HG02759 (cell line): ENCODE measurements around the gene ADAMTS2.

ENCODE experiments used
- ATAC-seq: cut with Tn5 transposase; IDR thresholded peaks from one replicate; pipeline ENCODE4 v1.9.1; 2021; ENCODE audit warnings: mild to moderate bottlenecking, moderate library complexity; ENCODE audit not compliant: unreplicated experiment

Gene ADAMTS2

DNA sequence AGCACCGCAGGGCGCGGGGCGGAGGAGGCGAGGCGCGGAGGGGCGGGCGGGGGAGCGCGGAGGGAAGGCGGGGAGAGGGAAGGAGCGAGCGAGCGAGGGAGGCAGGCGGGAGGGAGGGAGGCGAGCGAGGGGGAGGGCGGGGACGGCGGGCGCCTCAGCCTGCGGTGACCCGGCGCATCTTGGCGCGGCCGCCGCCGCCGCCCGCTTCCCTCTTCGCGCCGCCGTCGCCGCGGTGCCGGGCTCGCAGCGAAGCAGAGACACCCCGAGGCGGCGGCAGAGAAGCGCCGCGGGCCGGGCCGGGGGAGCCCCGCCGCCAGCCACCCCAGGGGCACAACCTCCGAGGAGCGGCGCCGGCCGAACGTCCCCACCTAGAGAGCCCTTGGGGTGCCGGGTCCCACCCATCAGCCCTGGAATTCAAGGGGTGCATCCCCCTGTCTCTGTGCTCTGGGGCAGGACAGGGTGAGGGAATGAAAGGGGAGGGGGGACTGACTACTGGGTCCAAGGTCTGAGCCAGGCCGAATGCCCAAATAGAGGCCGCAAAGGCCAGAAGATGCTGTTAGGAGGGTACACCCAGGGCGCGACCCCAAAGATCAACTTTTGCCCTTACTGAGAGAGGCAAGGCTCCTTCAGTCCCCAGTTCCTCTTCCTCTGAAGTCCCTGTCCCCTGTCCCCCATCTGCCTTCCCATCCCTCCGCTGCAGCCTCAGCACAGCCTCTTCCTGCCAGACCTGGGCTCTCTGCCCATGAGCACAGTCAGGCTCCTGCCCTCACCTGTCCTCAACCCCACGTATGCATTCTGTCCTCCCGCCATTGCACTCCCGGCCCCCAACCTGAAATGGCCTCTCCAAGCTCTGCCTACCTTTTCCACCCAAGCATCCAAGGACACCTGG lies at the start of gene ADAMTS2:
Gene ADAMTS2 (minus strand): TSS at position 29 of the 889 bp plus-strand sequence. CDS start 133 bp downstream, outside the sequence.
- ATAC-seq: no peak

DNA sequence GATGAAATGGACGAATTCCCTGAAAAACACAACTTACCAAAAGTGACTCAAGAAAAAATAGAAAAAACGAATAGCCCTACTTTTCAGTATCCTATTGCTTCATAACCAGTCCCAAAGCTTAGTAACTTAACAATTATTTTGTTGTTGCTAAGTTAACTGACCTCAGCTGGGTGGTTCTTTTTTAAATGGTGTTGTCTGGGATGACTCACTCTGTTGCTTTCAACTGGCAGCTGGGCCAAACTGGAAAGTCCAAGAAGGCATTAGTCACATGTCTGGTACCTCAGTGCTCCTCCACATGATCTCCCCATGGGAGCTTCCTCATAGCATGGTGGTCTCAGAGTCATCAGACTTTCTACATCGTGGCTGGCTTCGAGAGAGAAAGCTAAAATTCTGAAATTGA lies 47.8 kb upstream of the ADAMTS2 start:
- no peak for ATAC-seq

DNA sequence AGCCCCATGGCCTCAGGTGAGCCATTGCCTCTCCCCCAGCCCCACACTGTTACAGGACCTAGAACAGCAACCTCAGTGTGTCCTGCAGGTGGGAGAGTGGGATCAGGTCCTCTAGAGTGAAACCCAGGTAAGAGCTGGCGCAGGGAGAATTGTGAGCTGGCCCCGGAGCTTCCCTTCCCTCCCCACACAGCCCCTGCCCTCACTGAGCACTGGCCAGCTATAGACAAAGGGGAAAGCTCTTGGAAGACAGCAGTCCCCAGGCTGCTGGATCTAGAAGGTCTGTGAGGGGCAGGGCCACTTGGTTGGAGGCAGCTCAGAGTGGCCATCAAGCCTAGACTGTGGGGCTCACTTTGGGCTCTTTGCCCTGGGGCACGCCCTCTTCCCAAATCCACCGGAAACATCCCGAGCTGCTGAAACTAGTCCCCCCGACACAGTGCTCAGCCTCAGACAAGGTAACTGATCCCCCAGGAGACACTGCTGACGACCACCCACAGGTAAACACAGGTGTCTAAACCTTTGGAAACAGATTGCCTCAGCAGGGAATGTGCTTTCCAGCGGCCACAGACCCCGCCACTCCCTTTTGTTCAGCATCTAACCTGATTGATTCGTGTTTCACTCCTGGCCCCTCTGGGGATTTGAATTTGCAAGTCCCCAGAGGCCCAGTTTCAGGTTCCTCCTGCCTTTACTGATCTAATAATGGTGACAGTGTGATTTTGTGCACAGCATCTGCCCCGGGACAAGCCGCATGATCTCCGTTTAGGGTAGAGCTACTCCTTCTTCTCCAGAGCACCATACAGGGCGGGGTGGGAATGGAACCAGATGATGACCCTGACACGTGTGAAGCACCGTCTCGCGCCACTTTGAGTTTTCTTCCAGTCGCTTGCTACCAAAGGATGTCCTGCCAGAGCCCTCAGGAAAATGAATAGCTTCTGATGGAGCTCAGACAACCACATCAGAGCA lies 42.2 kb upstream of the ADAMTS2 start:
- no peak for ATAC-seq

DNA sequence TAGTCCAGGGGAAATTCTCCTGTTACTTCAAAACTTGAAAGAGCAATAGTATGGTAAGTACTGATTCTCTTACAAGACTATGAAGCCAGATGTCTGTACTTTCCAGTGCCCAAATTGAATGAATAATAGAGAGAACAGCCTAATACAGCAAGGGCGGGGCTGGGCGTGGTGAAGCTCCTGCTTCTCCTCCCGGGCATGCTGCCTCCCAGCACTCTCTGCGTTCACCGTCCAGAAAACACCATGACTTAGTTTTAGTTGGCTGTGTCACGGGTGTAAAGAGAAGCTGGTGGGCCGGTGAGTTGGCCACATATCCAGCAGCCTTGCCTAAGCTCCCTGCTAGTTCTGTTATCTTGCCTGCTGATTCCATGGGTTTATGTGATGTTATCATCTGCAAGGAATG lies 40.7 kb upstream of the ADAMTS2 start:
- no peak for ATAC-seq

DNA sequence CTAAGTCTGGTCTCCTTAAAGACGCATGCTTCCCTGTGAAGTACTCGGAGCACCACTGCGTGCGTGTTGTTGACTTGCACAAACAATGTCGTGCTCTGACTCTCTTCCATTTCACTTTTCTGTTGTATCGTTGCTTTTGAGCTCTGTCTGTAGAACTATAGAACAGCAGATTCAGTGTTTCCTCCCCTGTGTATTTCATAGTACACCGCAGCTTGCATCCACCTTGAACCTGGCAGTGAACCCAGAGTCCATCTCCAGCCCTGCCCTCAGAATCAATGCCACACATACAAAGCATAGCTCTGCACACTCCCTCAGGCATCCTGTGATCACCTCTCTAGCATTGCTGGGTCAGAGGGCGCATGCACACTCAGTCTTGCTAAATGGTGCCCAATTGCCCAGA lies 37.2 kb upstream of the ADAMTS2 start:
- no peak for ATAC-seq

DNA sequence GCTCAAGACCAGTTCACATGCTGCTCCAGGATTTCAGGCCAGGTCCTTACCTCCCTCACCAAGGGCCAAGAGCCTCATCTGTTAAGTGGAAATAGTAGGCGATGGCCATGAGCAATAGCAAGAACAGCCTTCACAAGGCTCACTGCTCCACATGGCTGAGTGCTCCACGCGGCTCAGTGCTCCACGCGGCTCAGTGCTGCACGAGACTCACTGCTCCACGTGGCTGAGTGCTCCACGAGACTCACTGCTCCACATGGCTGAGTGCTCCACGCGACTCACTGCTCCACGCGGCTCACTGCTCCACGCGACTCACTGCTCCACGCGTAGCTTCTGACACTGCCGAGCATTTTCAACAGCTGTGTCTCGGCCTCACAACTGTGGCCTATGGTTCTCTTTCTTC lies 36.4 kb upstream of the ADAMTS2 start:
- ATAC-seq: no peak

DNA sequence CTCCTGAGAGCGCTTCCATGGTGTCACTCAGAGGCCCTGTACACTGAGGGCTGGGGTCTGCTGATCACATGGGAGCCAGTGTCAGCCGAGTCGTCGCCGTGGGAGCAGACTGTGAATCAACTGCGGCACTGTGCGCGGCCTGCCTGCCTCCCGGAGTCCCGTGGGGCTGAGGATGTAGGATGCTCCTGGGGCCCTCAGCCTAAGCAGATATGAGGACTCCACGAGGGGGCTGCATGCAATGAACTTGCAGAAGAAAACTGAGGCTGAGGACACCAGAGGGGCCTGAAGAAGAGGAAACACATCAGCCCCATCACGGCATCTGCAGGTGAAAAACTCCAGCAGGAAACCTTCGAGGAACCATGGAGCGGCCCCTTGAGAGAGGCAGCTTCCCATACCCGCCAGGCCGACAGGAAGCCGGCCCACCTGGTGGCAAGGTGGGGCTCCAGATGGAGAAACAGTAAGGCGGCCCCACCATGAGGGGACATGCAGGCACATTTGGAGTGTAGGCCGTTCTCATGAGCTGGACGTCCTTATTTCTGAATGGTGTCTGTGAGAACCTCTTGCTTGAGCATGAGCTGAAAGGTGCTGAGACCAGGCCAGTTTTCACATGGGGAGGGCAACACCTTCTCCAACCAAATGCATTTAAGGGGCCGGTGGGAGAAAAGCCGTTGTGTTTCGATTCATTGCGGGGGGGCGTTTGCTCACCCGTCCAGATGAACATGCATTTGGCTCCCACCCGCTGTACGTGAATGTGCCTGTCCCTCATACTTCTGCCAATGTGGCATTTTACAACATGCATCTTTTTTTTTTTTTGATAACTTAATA lies 35.2 kb upstream of the ADAMTS2 start:
- no peak for ATAC-seq

DNA sequence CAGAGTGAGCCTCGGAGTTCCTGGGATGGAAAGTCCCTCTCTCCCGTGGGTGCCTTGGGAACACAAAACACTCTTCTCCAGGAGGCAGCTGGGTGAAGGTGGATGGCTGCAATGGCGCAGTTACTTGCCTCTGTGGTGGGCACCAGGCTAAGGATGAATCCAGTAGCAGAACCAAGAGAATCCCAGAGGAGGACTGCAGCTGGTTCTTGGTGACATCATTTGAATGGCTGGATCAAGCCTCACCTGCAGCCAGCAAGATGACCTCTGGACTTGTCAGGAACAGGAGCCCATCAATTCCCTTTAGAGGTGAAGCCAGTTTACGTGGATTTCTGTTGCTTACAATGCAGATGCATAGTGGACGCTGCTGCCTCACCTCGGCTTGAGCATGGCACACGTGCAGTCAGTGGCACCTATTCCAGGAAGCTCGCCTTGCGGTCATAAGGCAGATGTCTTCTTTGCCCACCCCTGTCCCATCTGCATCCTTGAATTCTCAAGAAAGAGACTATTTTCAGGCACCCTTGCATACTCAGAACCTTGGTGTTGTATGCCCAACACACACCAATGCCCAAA lies 34.1 kb upstream of the ADAMTS2 start:
- ATAC-seq: no peak

DNA sequence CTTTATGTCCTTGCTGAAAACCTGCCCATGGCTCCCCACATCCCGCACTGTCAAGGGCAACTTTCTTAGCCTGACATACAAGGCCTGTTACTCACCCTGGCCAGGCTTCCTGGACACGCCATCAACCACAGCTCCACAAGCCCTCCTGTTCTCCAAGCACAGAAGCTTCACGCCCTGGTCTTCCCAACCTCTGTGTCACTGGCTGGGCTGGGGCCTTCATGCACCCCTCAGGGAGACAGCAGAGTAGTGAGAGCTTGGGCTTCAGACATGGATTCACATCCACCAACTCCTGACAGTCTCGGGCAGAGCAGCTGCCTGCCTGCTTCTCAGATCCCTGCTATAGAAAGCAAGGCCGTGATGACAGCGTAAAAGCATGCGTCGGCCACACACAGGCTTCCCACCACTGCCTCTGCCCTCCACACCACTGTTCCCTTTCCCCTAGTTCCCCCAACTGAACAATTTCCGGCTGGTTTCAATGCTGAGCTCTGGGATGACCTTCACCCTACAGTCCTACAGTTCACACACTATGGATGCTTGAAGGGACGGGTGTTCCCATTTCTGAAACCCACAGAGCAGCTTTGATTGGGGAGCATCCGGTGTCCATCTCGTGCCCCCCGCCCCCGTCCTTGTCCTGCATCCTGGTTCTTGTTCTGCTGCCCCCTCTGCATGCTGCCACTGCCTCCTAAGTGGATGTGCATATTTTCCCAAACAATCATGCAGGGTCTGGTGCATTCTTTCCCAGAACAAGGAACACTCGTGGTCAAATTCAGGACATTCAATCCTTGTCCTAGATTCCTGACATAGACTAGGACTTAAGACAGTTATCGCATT lies 33.4 kb upstream of the ADAMTS2 start:
- ATAC-seq: no peak

DNA sequence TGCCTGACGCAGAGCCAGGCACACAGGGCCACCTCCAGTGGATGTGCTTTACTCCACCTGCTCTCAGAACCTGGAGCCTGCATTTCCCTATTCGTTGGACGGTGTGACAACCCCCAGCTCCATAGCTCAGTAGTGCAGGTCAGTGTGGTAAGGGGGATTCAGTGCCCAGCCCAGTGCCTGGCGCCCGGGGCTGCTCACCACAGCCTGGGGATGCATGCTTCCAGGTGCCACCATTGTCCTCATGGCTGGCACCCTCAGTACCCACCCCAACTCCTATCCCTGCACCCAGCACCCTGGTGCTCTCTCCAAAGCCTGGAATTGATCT lies 32.8 kb upstream of the ADAMTS2 start:
- no peak for ATAC-seq

DNA sequence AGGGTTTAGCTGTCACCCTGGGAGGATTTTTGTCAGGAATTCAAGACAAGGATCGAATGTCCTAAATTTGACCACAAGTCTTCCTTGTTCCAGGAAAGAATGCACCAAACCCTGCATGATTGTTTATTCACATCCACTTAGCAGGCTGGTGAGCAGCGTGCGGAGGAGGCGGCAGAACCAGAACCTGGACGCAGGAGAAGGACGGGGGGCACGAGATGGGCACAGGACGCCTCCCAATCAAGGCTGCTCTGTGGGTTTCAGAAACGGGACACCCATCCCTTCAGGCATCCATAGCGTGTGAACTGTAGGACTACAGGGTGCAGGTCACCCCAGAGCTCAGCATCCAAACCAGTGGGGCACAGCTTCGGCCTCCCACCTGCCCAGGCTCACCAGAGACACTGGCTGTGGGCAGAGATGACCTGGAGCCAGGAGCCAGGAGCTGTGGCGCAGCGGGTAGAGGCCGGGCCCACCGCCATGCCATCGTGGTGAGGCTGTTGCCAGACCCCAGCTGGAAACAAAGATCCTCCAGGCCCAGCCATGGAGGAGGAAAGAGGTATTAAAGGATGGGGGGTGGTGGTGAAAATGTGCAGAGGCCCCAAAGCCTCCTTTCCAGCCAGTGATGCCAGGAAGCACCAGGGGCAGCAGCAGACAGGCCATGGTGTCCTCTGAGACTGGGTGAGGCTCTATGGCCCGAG lies 32.3 kb upstream of the ADAMTS2 start:
- no peak for ATAC-seq

DNA sequence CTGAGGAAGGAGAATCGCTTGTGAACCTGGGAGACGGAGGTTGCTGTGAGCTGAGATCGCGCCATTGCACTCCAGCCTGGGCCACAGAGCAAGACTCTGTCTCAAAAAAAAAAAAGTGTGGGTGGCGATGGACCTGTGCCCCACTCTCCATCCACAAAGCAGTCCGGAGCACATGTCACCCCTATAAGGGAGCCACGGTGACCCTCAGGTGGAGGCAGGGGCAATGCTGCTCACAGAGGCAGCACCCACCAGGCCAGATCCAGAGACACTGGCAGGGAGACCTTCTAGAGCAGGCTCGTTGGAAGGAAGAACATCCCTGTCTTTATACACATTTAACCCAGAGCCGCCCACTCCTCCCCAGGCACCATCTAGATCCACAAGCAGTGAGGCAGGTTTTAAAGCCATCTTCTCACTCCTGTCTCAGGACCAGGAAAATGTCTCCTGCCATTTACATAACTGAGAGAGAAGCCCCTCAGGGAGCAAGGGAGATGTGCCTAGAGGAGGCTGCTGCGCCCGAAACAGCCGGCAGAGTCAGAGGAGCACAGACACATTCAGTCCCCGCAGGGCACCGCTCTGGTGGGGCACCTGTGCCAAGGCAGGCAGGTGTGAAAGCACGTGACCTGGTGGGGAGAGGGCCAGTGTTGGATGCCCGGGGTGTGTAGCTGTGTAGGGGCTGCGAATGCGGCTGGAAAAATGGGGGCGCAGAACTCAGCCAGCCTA lies 31.6 kb upstream of the ADAMTS2 start:
- no peak for ATAC-seq

DNA sequence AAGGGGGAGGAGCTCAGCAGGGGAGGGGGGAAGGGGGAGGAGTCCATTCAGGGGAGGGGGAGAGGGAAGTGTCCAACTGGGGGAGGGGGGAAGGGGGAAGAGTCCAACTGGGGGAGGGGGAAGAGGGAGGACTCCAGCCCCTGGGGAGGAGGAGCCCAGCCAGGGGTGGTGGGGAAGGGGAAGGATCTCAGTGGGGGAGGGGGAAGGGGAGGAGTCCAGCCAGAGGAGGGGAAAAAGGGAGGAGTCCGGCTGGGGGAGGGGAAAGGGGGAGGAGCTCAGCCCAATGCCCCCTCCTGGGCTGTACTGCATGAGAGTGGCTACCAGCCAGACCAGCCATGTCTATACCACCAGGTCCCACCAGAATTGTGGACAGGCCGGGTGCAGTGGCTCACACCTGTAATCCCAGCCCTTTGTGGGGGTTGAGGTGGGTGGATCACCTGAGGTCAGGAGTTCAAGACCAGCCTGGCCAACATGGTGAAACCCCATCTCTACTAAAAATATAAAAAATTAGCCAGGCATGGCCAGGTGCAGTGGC lies 30.6 kb upstream of the ADAMTS2 start:
- no peak for ATAC-seq

DNA sequence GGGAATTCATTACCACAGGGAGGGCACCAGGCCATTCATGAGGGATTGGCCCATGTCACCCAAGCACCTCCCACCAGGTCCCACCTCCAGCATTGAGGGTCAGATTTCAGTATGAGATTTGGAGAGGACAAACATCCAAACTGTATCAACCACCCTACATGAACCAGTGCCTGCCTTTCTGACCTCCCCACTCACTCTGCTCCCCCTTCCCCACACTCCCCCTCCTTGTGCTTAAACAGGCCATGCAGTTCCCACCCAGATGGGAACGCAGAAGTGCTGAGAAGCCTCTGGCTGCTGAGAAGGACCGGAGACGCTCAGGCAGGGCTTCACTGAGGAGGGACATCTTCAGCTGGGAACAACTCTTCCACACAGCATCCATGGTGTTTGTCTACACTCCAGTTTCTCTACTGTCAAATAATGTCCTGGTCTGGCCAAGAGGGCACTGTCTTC lies 30.0 kb upstream of the ADAMTS2 start:
- no peak for ATAC-seq

DNA sequence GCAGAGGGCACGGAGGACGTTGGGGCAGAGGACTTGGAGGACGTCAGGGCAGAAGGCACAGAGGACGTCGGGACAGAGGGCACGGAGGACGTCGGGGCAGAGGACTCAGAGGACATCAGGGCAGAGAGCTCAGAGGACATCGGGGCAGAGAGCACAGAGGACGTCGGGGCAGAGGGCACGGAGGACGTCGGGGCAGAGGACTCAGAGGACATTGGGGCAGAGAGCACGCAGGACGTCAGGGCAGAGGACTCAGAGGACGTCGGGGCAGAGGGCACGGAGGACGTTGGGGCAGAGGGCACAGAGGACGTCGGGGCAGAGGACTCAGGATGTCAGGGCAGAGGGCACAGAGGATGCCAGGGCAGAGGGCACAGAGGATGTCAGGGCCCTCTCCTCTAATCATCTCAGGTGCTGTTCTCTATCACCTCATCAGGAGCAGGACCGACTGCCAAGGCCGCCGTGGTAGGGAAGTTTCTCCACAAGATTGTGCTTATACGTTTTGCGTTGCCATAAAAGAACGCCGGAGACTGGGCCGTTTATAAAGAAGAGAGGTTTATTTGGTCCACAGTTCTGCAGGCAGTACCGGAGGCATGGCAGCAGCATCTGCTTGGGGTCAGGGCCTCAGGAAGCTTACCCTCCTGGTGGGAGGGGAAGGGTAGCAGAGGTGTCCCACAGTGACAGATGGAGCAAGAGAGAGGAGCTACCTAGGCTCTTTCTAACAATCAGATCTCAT lies 29.4 kb upstream of the ADAMTS2 start:
- ATAC-seq: no peak

DNA sequence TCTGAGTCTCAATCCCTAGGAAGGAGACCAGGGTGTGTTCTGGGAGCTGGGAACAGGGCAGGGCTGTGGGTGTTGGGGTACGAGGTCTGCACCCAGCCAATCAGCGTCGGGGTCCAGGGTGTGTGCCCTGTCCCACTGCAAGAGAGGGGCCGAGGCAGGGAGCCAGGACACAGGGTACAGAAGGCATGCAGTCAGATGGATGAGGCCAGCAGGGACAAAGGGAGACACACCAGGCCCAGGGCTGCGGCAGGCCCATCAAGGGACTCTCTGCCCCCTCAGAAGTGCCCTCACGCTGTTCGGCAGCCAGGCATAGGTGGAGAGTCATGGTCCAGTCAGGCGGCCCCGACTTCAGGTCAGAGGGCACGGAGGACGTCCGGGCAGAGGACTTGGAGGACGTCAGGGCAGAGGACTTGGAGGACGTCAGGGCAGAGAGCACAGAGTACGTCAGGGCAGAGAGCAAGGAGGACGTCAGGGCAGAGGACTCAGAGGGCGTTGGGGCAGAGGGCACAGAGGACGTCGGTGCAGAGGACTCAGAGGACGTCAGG lies 28.8 kb upstream of the ADAMTS2 start:
- ATAC-seq: no peak
